GM23248 (cell line): ENCODE results near the gene ATP6V0E1.

Experiments used
- EZH2 ChIP-seq: fragments of 200-600 bp; sonication (generic); IDR thresholded peaks from 2 replicates; pipeline ENCODE4 v1.6.1; 2018; ENCODE audit warnings: antibody characterized with exemption, mild to moderate bottlenecking; ENCODE audit not compliant: insufficient read depth, poor library complexity, severe bottlenecking
- EZH2phosphoT487 ChIP-seq: fragments of 200-600 bp; sonication (generic); IDR thresholded peaks from 2 replicates; pipeline ENCODE4 v1.6.1; 2018; ENCODE audit warnings: antibody characterized with exemption, moderate library complexity, mild to moderate bottlenecking, low read depth; ENCODE audit not compliant: insufficient read depth

GRCh38 chr5:173018358-173018757 is 34.8 kb downstream of the ATP6V0E1 start:
- TF ChIP-seq EZH2phosphoT487 (no peak), EZH2 (no peak)
